Activated naive CD4-positive, alpha-beta T cell treated with Interleukin-2 at 50 U/mL for 16 hours (primary cell): ENCODE results near the gene MUC5B.
"Not testable (repeated sequence)": the region's sequence is repeated elsewhere in the genome, so short reads cannot be mapped to it uniquely, and the experiment has no call there.

ENCODE experiments used
- DNase-seq: peaks from one replicate; pipeline ENCODE4 v3.0.0-alpha.2; 2020

MUC5B gene

DNA sequence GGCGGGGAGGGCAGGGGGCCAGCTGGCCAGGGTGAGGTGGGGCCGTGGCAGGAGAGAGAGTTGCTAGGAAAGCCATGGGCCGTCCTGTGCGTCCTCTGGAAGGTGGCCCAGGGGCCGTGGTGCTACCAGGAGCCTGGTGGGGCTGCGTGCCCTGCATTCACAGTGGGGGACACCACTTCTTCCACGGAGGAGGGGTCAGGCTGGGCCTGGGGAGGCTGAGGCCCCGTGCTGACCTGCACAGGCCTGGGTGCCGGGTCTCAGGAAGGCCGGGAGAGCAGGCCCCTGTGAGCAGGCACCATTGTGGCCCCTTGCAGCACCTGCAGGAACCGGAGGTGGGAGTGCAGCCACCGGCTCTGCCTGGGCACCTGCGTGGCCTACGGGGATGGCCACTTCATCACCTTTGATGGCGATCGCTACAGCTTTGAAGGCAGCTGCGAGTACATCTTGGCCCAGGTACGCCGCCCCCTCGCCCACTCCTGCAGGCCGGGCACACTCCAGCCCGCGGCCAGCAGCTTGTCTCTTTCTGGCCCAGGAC is 12.0 kb downstream of the MUC5B start:
- no peak for DNase-seq

DNA sequence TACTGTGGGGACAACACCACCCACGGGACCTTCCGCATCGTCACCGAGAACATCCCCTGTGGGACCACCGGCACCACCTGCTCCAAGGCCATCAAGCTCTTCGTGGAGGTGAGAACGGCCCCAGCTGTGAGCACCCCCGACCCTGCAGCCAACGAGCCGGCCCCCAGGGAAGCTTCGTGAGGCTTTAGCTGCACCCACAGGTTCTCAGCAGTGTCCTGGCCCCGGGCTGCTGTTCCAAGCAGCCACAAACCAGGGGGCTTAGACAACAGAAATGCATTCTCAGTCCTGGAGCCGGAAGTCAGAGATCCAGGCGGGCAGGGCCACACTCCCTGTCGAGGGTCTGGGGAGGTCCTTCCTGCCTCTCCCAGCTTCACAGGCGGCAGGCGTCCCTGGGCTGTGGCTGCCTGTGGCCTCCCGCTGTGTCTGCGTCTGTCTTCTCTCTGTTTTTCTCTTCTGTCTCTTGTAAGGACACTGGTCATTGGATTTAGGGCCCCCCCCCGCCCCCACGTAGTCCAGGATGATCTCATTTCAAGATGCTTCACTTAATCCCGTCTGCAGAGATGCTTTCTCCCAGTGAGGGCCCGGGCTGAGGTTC is 12.5 kb downstream of the MUC5B start:
- DNase-seq: no peak

DNA sequence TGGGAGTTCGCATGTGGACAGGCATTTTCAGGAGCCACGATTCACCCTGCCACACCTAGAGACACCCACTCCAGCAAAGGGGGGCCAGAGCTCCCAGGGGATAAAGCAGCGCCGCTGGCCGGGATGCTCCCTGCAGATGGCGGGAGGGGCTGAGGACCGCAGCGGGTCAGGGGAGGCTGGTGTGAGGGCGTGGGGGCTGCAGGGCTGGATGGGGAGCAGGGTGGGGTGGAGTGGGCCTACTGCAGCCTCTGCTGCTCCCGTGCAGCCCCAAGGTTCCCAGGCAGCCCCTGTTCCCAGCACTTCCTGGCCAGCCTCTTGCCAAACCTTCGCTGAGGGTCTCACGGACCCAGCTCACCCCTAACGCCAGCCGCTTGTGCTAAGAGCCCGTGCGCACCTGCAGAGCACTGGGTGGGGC is 13.0 kb downstream of the MUC5B start:
- DNase-seq: no peak

DNA sequence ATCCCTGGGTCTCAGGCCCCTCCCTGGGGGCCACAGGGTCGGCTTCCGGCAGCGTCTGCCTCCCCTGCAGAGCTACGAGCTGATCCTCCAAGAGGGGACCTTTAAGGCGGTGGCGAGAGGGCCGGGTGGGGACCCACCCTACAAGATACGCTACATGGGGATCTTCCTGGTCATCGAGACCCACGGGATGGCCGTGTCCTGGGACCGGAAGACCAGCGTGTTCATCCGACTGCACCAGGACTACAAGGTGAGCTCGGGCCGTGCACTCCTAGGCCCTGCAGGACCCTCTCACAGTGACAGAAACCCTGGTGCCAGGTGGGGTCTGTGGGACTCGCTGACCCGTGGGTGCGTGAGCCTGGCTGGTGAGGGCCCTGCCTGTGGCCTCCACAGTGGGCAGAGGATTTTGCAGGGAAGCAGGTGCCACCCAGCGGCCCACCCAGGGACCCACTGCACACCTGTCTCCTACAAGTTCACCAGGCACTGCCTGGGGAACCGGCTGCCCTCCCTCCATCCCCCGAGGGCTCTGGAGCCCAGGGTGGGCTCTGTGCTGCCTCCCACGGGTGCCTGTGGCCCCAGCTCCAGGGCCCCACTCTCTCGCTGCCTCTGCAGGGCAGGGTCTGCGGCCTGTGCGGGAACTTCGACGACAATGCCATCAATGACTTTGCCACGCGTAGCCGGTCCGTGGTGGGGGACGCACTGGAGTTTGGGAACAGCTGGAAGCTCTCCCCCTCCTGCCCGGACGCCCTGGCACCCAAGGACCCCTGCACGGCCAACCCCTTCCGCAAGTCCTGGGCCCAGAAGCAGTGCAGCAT is 13.7 kb downstream of the MUC5B start:
- no peak for DNase-seq

DNA sequence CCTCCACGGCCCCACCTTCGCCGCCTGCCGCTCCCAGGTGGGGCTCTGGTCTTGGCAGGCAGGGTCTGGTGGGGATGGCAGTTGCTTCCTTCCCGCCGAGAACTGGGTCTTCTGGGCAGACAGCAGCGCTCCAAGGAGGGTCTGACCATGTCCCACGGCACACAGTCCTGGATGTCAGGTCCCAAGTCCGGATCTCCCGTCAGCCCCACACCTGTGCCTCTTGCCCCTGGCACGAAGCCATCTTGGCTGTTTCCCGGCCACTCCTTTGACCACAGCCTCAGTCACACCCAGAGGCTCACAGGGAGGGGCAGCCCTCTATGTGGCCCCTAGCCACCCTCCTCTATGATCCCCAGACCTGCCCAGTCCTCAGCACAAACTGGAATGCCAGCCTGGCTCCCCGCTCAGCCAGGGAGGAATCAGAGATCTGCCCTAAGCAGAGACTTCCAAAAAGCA is 14.3 kb downstream of the MUC5B start:
- DNase-seq: no peak

DNA sequence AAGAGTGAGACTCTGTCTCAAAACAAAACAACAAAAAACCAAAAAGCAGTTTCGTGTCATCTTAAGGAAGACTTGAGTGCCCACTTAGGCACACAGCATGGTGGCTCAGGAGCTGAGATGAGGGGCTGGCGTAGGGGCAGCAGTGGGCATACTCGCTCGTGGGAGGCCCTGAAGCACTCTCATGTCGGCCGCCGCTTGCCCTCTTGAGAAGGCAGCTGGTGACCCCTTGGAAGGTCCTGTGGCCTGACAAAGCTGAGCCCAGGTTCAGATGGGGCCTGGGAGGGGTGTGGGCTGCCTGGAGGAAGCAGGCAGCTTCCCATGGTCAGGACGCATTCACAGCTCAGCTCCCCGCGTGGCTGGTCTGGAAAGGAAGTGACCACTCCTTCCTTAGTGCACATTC is 15.0 kb downstream of the MUC5B start:
- DNase-seq: no peak

DNA sequence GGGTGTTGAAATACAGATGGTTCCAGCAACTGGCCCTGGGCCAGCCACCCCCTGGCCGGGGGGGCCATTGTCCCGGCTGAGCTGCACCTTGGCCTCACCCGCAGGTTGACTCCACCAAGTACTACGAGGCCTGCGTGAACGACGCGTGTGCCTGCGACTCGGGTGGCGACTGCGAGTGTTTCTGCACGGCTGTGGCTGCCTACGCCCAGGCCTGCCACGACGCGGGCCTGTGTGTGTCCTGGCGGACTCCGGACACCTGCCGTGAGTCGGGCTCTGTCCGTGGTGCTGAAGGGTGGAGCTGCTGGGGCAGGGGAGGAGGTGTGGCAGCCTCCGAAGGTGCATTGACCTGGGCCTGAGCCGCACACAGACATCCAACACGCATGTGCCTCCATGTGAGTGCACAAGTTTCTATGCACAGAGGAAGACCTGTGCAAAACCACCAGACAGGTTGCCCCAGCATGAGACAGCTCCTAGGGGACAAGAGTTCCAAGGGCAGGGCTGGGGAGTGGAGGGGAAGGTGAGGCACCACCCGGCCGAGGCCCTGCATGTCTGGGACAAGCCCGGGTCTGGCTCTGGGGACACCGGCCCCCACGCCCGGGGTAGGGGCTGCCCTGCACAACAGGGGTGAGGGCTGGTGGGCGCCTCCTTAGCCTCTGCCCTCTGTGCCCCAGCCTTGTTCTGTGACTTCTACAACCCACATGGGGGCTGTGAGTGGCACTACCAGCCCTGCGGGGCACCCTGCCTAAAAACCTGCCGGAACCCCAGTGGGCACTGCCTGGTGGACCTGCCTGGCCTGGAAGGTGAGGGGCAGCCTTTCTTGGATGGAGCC is 16.1 kb downstream of the MUC5B start:
- DNase-seq: no peak

DNA sequence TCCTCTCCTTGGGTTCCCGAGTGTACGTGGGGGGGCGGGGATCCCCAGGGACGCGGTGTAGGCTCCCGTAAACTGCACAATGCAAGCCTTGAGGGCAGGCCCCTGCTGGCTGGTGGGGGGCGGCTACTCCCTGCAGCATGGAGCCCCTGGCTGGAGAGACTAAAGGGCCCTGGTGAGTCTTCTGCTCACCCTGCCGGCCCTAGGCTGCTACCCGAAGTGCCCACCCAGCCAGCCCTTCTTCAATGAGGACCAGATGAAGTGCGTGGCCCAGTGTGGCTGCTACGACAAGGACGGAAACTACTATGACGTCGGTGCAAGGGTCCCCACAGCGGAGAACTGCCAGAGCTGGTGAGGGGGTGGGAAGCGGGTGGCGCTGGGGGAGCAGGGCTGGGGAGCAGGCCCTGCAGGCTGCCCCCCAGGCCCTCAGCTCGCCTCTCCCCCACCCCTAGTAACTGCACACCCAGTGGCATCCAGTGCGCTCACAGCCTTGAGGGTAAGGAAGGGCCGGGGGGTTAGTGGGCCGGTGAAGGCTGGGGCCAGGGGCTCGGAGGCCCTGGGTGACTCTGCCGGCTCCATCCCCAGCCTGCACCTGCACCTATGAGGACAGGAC is 16.8 kb downstream of the MUC5B start:
- no peak for DNase-seq

DNA sequence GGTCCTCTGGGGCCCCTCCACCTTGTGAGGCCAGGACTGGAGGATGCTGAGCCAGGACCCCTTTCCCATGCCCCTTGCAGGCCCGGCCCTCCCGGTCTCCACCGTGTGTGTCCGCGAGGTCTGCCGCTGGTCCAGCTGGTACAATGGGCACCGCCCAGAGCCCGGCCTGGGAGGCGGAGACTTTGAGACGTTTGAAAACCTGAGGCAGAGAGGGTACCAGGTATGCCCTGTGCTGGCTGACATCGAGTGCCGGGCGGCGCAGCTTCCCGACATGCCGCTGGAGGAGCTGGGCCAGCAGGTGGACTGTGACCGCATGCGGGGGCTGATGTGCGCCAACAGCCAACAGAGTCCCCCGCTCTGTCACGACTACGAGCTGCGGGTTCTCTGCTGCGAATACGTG is 17.9 kb downstream of the MUC5B start:
- DNase-seq: no peak

DNA sequence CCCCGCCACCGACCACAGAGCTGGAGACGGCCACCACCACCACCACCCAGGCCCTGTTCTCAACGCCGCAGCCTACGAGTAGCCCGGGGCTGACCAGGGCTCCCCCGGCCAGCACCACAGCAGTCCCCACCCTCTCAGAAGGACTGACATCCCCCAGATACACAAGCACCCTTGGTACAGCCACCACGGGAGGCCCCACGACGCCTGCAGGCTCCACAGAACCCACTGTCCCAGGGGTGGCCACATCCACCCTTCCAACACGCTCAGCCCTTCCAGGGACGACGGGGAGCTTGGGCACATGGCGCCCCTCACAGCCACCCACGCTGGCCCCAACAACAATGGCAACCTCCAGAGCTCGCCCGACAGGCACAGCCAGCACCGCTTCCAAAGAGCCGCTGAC is 18.8 kb downstream of the MUC5B start:
- no peak for DNase-seq

DNA sequence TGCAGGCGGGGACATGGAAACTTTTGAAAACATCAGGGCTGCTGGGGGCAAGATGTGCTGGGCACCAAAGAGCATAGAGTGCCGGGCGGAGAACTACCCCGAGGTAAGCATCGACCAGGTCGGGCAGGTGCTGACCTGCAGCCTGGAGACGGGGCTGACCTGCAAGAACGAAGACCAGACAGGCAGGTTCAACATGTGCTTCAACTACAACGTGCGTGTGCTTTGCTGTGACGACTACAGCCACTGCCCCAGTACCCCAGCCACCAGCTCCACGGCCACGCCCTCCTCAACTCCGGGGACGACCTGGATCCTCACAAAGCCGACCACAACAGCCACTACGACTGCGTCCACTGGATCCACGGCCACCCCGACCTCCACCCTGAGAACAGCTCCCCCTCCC is 19.4 kb downstream of the MUC5B start:
- no peak for DNase-seq

DNA sequence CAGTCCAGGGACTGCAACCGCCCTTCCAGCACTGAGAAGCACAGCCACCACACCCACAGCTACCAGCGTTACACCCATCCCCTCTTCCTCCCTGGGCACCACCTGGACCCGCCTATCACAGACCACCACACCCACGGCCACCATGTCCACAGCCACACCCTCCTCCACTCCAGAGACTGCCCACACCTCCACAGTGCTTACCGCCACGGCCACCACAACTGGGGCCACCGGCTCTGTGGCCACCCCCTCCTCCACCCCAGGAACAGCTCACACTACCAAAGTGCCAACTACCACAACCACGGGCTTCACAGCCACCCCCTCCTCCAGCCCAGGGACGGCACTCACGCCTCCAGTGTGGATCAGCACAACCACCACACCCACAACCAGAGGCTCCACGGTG is 19.9 kb downstream of the MUC5B start:
- DNase-seq: not testable (repeated sequence)

DNA sequence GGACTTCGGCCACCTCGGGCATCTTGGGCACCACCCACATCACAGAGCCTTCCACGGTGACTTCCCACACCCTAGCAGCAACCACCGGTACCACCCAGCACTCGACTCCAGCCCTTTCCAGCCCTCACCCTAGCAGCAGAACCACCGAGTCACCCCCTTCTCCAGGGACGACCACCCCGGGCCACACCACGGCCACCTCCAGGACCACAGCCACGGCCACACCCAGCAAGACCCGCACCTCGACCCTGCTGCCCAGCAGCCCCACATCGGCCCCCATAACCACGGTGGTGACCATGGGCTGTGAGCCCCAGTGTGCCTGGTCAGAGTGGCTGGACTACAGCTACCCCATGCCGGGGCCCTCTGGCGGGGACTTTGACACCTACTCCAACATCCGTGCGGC is 20.7 kb downstream of the MUC5B start:
- DNase-seq: not testable (repeated sequence)

DNA sequence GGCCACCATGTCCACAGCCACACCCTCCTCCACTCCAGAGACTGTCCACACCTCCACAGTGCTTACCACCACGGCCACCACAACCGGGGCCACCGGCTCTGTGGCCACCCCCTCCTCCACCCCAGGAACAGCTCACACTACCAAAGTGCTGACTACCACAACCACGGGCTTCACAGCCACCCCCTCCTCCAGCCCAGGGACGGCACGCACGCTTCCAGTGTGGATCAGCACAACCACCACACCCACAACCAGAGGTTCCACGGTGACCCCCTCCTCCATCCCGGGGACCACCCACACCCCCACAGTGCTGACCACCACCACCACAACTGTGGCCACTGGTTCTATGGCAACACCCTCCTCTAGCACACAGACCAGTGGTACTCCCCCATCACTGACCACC is 21.7 kb downstream of the MUC5B start:
- DNase-seq: not testable (repeated sequence)

DNA sequence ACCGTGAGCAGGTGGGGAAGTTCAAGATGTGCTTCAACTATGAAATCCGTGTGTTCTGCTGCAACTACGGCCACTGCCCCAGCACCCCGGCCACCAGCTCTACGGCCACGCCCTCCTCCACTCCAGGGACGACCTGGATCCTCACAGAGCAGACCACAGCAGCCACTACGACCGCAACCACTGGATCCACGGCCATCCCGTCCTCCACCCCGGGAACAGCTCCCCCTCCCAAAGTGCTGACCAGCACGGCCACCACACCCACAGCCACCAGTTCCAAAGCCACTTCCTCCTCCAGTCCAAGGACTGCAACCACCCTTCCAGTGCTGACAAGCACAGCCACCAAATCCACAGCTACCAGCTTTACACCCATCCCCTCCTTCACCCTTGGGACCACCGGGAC is 22.9 kb downstream of the MUC5B start:
- not testable (repeated sequence) for DNase-seq

DNA sequence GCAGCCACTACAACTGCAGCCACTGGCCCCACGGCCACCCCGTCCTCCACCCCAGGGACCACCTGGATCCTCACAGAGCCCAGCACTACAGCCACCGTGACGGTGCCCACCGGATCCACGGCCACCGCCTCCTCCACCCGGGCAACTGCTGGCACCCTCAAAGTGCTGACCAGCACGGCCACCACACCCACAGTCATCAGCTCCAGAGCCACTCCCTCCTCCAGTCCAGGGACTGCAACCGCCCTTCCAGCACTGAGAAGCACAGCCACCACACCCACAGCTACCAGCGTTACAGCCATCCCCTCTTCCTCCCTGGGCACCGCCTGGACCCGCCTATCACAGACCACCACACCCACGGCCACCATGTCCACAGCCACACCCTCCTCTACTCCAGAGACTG is 23.4 kb downstream of the MUC5B start:
- DNase-seq: not testable (repeated sequence)

DNA sequence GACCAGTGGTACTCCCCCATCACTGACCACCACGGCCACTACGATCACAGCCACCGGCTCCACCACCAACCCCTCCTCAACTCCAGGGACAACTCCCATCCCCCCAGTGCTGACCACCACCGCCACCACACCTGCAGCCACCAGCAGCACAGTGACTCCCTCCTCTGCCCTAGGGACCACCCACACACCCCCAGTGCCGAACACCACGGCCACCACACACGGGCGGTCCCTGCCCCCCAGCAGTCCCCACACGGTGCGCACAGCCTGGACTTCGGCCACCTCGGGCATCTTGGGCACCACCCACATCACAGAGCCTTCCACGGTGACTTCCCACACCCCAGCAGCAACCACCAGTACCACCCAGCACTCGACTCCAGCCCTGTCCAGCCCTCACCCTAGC is 24.2 kb downstream of the MUC5B start:
- not testable (repeated sequence) for DNase-seq

DNA sequence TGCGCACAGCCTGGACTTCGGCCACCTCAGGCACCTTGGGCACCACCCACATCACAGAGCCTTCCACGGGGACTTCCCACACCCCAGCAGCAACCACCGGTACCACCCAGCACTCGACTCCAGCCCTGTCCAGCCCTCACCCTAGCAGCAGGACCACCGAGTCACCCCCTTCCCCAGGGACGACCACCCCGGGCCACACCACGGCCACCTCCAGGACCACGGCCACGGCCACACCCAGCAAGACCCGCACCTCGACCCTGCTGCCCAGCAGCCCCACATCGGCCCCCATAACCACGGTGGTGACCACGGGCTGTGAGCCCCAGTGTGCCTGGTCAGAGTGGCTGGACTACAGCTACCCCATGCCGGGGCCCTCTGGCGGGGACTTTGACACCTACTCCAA is 26.1 kb downstream of the MUC5B start:
- DNase-seq: not testable (repeated sequence)

DNA sequence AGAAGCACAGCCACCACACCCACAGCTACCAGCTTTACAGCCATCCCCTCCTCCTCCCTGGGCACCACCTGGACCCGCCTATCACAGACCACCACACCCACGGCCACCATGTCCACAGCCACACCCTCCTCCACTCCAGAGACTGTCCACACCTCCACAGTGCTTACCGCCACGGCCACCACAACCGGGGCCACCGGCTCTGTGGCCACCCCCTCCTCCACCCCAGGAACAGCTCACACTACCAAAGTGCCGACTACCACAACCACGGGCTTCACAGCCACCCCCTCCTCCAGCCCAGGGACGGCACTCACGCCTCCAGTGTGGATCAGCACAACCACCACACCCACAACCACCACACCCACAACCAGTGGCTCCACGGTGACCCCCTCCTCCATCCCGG is 27.5 kb downstream of the MUC5B start:
- DNase-seq: not testable (repeated sequence)

DNA sequence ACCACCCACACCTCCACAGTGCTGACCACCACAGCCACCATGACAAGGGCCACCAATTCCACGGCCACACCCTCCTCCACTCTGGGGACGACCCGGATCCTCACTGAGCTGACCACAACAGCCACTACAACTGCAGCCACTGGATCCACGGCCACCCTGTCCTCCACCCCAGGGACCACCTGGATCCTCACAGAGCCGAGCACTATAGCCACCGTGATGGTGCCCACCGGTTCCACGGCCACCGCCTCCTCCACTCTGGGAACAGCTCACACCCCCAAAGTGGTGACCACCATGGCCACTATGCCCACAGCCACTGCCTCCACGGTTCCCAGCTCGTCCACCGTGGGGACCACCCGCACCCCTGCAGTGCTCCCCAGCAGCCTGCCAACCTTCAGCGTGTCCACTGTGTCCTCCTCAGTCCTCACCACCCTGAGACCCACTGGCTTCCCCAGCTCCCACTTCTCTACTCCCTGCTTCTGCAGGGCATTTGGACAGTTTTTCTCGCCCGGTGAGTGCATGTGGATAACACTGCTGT is 28.4 kb downstream of the MUC5B start:
- DNase-seq: no peak

DNA sequence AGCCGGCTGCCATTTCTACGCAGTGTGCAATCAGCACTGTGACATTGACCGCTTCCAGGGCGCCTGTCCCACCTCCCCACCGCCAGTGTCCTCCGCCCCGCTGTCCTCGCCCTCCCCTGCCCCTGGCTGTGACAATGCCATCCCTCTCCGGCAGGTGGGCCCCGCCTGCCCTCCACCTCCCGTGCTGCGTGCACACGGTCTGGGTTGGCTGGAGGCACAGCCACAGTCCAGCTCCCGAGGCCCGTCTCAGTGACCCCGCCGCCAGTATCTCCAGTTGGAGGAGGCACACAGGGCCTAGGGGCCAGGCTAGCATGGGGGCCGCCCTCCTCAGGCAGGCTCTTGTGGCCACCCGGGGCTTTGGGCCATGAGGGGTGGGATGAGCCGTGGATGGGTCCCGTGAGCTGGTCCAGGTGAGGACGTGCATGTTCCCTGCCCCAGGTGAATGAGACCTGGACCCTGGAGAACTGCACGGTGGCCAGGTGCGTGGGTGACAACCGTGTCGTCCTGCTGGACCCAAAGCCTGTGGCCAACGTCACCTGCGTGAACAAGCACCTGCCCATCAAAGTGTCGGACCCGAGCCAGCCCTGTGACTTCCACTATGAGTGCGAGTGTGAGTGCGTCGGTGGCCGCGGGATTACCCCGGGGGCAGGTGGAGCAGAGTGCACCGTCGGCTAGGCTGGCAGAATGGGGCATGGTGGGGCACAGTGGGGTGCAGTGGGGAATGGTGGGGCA is 29.7 kb downstream of the MUC5B start:
- no peak for DNase-seq

DNA sequence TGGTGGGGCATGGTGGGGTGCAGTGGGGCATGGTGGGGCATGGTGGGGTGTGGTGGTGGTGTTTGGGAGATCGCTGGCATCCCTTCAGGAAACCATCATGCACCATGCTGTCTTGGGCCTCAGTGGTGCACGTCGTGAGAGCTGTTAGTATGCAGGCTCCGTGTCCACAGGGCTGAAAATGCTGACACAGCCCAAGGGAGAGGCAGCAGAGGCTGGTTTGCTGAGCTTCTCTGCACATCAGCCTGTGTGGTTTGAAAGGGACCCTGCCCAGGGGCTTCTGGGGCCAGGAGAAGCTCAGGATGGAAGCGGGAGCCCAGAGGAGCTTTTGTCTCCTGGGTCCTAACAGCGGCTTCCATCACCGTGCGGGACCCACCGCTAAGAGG is 30.2 kb downstream of the MUC5B start:
- no peak for DNase-seq
